Trophoblast cell (in vitro differentiated cells and primary cell): Measurements from ENCODE around the gene ETNK1.

Source experiments
- DNase-seq, 2 donors: peaks; one replicate each; pipeline ENCODE4 v3.0.0-alpha.2; 2016
- H2AFZ ChIP-seq: 2 replicates; pipeline ENCODE4 v1.6.1; 2013; ENCODE audit warnings: low read length, moderate library complexity, mild to moderate bottlenecking; ENCODE audit not compliant: insufficient read depth, poor library complexity
- H2AK5ac ChIP-seq: 2 replicates; pipeline ENCODE4 v1.6.1; 2013; ENCODE audit warnings: mild to moderate bottlenecking, low read length
- H2BK120ac ChIP-seq: 2 replicates; pipeline ENCODE4 v1.6.1; 2013; ENCODE audit warnings: low read length, mild to moderate bottlenecking, moderate library complexity; ENCODE audit not compliant: insufficient read depth, poor library complexity
- H2BK12ac ChIP-seq: 2 replicates; pipeline ENCODE4 v1.6.1; 2013; ENCODE audit warnings: mild to moderate bottlenecking, low read length, moderate library complexity
- H2BK5ac ChIP-seq: 2 replicates; pipeline ENCODE4 v1.6.1; 2013; ENCODE audit warnings: low read length, low read depth, moderate library complexity, mild to moderate bottlenecking; ENCODE audit not compliant: poor library complexity
- H3K14ac ChIP-seq: 2 replicates; pipeline ENCODE4 v1.6.1; 2013; ENCODE audit warnings: mild to moderate bottlenecking, low read length
- H3K18ac ChIP-seq: 2 replicates; pipeline ENCODE4 v1.6.1; 2013; ENCODE audit warnings: mild to moderate bottlenecking, low read length
- H3K23ac ChIP-seq: 2 replicates; pipeline ENCODE4 v1.6.1; 2013; ENCODE audit warnings: low read length
- H3K27ac ChIP-seq: 2 replicates; pipeline ENCODE4 v1.5.1; 2013; ENCODE audit warnings: low read depth, mild to moderate bottlenecking, inconsistent platforms, low read length, moderate library complexity
- H3K27me3 ChIP-seq: 2 replicates; pipeline ENCODE4 v1.6.1; 2013; ENCODE audit warnings: inconsistent platforms, mild to moderate bottlenecking, low read length, moderate library complexity; ENCODE audit not compliant: insufficient read depth
- H3K36me3 ChIP-seq, 2 experiments: 1 replicate in 1 of 2; 2 replicates in 1 of 2; pipeline ENCODE4 v1.6.1; 2013; ENCODE audit warnings: low read length in 2 of 2, mild to moderate bottlenecking in 2 of 2, moderate library complexity in 1 of 2; ENCODE audit not compliant: insufficient read depth in 2 of 2, control insufficient read depth in 1 of 2
- H3K4ac ChIP-seq: 2 replicates; pipeline ENCODE4 v1.6.1; 2013; ENCODE audit warnings: low read depth, mild to moderate bottlenecking, low read length, moderate library complexity
- H3K4me1 ChIP-seq, 2 experiments: 1 replicate in 1 of 2; 2 replicates in 1 of 2; pipeline ENCODE4 v1.6.1; 2013; ENCODE audit warnings: low read length in 2 of 2, mild to moderate bottlenecking in 2 of 2, moderate library complexity in 1 of 2; ENCODE audit not compliant: insufficient read depth in 2 of 2, control insufficient read depth in 1 of 2
- H3K4me2 ChIP-seq: 2 replicates; pipeline ENCODE4 v1.6.1; 2013; ENCODE audit warnings: inconsistent platforms, mild to moderate bottlenecking, low read length, moderate library complexity
- H3K4me3 ChIP-seq: 2 replicates; pipeline ENCODE4 v1.5.1; 2013; ENCODE audit warnings: mild to moderate bottlenecking, low read depth, low read length, inconsistent platforms
- H3K79me1 ChIP-seq: one replicate; pipeline ENCODE4 v1.6.1; 2013; ENCODE audit warnings: low read length
- H3K79me2 ChIP-seq: 2 replicates; pipeline ENCODE4 v1.6.1; 2013; ENCODE audit warnings: low read length, mild to moderate bottlenecking; ENCODE audit not compliant: control insufficient read depth, insufficient read depth, poor library complexity
- H3K9ac ChIP-seq: 2 replicates; pipeline ENCODE4 v1.6.1; 2013; ENCODE audit warnings: mild to moderate bottlenecking, low read length
- H3K9me3 ChIP-seq: 2 replicates; pipeline ENCODE4 v1.6.1; 2013; ENCODE audit warnings: low read depth, mild to moderate bottlenecking, control low read depth, inconsistent platforms, low read length; ENCODE audit not compliant: insufficient read depth
- H4K12ac ChIP-seq: 2 replicates; pipeline ENCODE4 v1.6.1; 2013; ENCODE audit warnings: low read depth, mild to moderate bottlenecking, low read length, moderate library complexity
- H4K8ac ChIP-seq: 2 replicates; pipeline ENCODE4 v1.6.1; 2013; ENCODE audit warnings: low read depth, mild to moderate bottlenecking, low read length, moderate library complexity
- H4K91ac ChIP-seq: one replicate; pipeline ENCODE4 v1.6.1; 2013; ENCODE audit warnings: low read depth, mild to moderate bottlenecking, low read length, moderate library complexity
- WGBS: extraction: QIAGEN DNeasy Blood & Tissue Kit; methylation state at CpG from one replicate; pipeline ENCODE4 v1.1.7; 2013; ENCODE audit warnings: missing lambda C conversion rate; ENCODE audit not compliant: insufficient read length, insufficient coverage; ENCODE audit errors: extremely low coverage; 5-methylcytosine and 5-hydroxymethylcytosine counted together

ETNK1 gene

DNA sequence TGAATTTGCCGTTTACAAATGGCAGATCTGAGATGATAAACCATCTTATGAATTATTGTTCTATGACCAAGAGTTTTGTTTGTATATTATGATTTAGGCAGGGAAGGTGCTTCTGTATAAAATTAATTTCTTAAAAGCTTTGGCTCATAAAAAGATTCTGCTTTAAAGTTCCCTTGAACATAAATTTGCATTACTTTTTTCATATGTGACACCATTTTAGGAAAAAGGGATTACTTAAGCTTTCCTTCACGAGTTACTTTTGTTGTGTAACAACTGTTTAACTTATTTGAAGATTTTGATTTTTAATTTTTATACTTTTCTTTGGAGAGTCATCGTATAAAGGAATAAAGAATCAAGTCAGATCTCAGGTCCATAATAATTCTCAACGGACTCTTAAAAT is 3.3 kb downstream of the ETNK1 start:
- no peak overlapping the region for H2AFZ ChIP-seq

DNA sequence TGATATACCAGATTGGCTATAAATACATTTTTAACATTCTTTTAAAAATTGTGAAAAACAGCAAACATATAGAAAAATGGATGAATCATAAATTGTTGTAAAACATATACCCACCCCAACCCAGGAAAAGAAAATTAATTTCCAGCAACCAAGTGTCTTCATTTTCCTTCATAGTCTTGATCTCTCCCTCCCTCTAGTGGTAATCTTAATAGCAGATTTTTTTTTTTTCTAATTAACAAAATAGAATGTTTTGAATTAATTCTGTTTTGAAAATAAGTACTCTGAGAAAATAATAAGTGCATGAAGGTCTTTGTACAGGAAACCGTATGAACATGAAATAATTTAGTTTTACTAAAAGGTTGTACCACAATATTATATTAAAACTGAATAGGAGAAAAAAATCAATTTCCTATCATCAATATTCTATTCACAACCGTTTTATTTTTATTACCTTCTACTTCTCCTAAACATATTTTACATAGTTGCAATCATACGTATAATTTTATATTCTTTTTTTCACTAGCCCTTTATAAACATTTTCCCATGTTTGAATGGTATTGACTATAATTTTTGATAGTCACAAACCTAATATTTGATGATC is 7.0 kb downstream of the ETNK1 start:
- Histone ChIP-seq H3K4me2 (no peak overlapping the region), H3K79me1 (no peaks in the 10 kb centered on the region), H3K9me3 (no peaks in the 10 kb centered on the region), H3K36me3 (peaks cover 2% of the 10 kb centered on the region in 2 experiments), H3K27me3 (no peaks in the 10 kb centered on the region), H3K4me1 (peaks cover 0 to 2% of the 10 kb centered on the region in 2 experiments), H2AK5ac (no peak overlapping the region), H3K4ac (no peak overlapping the region), H3K18ac (no peak overlapping the region), H3K4me3 (no peak overlapping the region), H2BK120ac (no peak overlapping the region), H4K8ac (no peak overlapping the region), H4K91ac (no peak overlapping the region), H2BK5ac (no peak overlapping the region), H3K23ac (no peak overlapping the region), H2BK12ac (no peak overlapping the region), H4K12ac (no peak overlapping the region), H3K9ac (no peak overlapping the region), H3K14ac (no peak overlapping the region), H3K79me2 (peaks cover 2% of the 10 kb centered on the region), H2AFZ (no peak overlapping the region), H3K27ac (no peak overlapping the region)
- peak in 1 of 2 donors; percentile 42 for DNase-seq
- 100% methylated on average over 2 of the region's 3 CpGs for WGBS

More for the DNA sequence above, 3.3 kb downstream of the ETNK1 start:
- WGBS, result no CpG with 5 or more reads among the region's 4 CpGs
- Histone ChIP-seq H3K4me2 (no peak overlapping the region), H4K12ac (no peak overlapping the region), H3K23ac (no peak overlapping the region), H2BK12ac (no peak overlapping the region), H3K79me2 (peaks cover 10% of the 10 kb centered on the region), H4K8ac (no peak overlapping the region), H3K18ac (no peak overlapping the region), H3K9ac (no peak overlapping the region), H2BK120ac (no peak overlapping the region), H3K79me1 (peaks cover 8% of the 10 kb centered on the region), H2BK5ac (no peak overlapping the region), H3K4ac (no peak overlapping the region), H3K14ac (no peak overlapping the region), H3K27me3 (no peaks in the 10 kb centered on the region), H3K4me3 (no peak overlapping the region), H3K4me1 (no peaks in the 10 kb centered on the region), H3K9me3 (no peaks in the 10 kb centered on the region), H3K36me3 (peaks cover 2% of the 10 kb centered on the region in 2 experiments), H2AK5ac (no peak overlapping the region), H3K27ac (no peak overlapping the region), H4K91ac (no peak overlapping the region)
- no peak for DNase-seq

DNA sequence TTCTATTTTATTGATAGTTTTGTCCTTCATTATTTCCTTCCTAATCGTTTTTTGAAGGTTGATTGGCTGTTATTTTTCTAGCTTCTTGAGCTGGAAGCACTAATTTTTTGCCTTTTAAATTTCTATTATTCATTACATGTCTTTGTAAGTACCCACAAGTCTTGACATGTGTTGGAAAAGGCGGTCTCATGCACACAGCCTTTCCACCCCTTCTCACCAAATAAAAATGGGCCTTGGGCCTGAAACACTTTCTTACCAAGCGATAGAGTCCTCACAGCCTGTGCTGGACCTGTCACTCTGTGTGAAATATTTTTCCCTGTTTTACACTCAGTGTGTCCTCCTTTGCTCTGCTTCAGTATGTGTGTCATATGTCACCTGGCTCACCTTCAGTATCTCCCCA is 9.9 kb downstream of the ETNK1 start:
- no peak overlapping the region for H4K91ac ChIP-seq
- H2AFZ ChIP-seq, result no peak overlapping the region
- no peak overlapping the region for H3K4me2 ChIP-seq
- H3K9ac ChIP-seq, result no peak overlapping the region
- H3K27ac ChIP-seq, result no peak overlapping the region
- peaks cover 0 to 2% of the 10 kb centered on the region in 2 experiments for H3K4me1 ChIP-seq
- no peak for DNase-seq
- no peak overlapping the region for H4K8ac ChIP-seq
- H3K79me2 ChIP-seq, result peaks cover 2% of the 10 kb centered on the region
- no peak overlapping the region for H3K18ac ChIP-seq
- H3K4me3 ChIP-seq, result no peak overlapping the region
- no peak overlapping the region for H4K12ac ChIP-seq
- no peak overlapping the region for H3K14ac ChIP-seq
- no CpG with 5 or more reads among the region's 3 CpGs for WGBS
- no peaks in the 10 kb centered on the region for H3K79me1 ChIP-seq
- H3K9me3 ChIP-seq, result no peaks in the 10 kb centered on the region
- H3K4ac ChIP-seq, result peak overlapping the region; percentile 64
- no peaks in the 10 kb centered on the region for H3K27me3 ChIP-seq
- H3K36me3 ChIP-seq, result peaks cover 2% of the 10 kb centered on the region in 2 experiments
- no peak overlapping the region for H2BK120ac ChIP-seq
- no peak overlapping the region for H3K23ac ChIP-seq
- no peak overlapping the region for H2BK5ac ChIP-seq
- no peak overlapping the region for H2AK5ac ChIP-seq
- H2BK12ac ChIP-seq, result no peak overlapping the region

DNA sequence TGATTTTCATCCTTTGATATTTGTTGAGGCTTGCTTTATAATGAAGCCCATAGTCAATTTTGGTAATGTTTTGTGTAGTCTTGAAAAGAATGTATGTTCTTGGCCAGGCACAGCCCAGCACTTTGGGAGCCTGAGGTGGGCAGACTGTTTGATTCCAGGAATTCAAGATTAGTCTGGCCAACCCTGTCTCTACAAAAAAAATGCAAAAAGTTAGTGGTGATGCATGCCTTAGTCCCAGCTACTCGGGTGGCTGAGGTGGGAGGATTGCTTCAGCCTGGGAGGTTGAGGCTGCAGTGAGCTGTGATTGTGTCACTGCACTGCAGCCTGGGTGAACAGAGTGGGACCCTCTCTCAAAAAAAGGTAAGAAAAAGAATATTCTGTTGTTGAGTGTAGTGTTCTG is 10.8 kb downstream of the ETNK1 start:
- peaks cover 2% of the 10 kb centered on the region for H3K79me2 ChIP-seq
- H3K79me1 ChIP-seq, result no peaks in the 10 kb centered on the region
- no peak overlapping the region for H3K4ac ChIP-seq
- no peak for DNase-seq
- H3K4me3 ChIP-seq, result no peak overlapping the region
- H2AFZ ChIP-seq, result no peak overlapping the region
- no peak overlapping the region for H4K91ac ChIP-seq
- H3K9me3 ChIP-seq, result no peaks in the 10 kb centered on the region
- H2AK5ac ChIP-seq, result no peak overlapping the region
- H3K27me3 ChIP-seq, result no peaks in the 10 kb centered on the region
- no peak overlapping the region for H4K12ac ChIP-seq
- H3K4me2 ChIP-seq, result no peak overlapping the region
- H2BK5ac ChIP-seq, result no peak overlapping the region
- H3K27ac ChIP-seq, result no peak overlapping the region
- no CpG with 5 or more reads among the region's 1 CpG for WGBS
- H3K23ac ChIP-seq, result no peak overlapping the region
- H2BK120ac ChIP-seq, result no peak overlapping the region
- H3K36me3 ChIP-seq, result peaks cover 2% of the 10 kb centered on the region in 2 experiments
- H3K9ac ChIP-seq, result no peak overlapping the region
- no peak overlapping the region for H3K14ac ChIP-seq
- peaks cover 0 to 2% of the 10 kb centered on the region in 2 experiments for H3K4me1 ChIP-seq
- no peak overlapping the region for H4K8ac ChIP-seq
- H2BK12ac ChIP-seq, result no peak overlapping the region
- H3K18ac ChIP-seq, result no peak overlapping the region
